ENCODE data around the gene PLA2R1. TPM values are rescaled to one million over a fixed set of nuclear protein-coding genes. Genes with fewer than 3 reads are reported as not detected.

The PLA2R1 gene
- total and polyA plus RNA-seq, 10 of the 15 experiments (the other 5 are each of a cell fraction or from before 2014, with no cell fraction given) = 0.01 to 0.05 (median 0.02) TPM; not detected in 6

- TF ChIP-seq ZNF592 (IDR thresholded peaks at IDR 0.05) = peak; percentile 94
- no peak for TF ChIP-seq SUZ12 (IDR thresholded peaks at IDR 0.05; ENCODE audit: unreplicated experiment)
- no peak for TF ChIP-seq IRF4 (IDR thresholded peaks at IDR 0.05; ENCODE audit: low read depth, low read length)
- no peak for TF ChIP-seq HSF1 (IDR thresholded peaks at IDR 0.05; ENCODE audit: low read depth, low read length)
- TF ChIP-seq CUX1 (IDR thresholded peaks at IDR 0.05; ENCODE audit: insufficient replicate concordance, low read depth, low read length) = peak; percentile 32
- TF ChIP-seq NFXL1 (IDR thresholded peaks at IDR 0.05; ENCODE audit: borderline replicate concordance) = no peak
Observed at GRCh38 chr2:159891267-159891588, 171.2 kb downstream of the PLA2R1 start (continued).
